ENCODE results near the gene GPER1. TPM values are rescaled to one million over a fixed set of nuclear protein-coding genes. Genes with fewer than 3 reads are reported as not detected.

The GPER1 gene
- total RNA-seq, 2 experiments from 2014 or later, result 0.13 TPM; not detected in 1

DNA sequence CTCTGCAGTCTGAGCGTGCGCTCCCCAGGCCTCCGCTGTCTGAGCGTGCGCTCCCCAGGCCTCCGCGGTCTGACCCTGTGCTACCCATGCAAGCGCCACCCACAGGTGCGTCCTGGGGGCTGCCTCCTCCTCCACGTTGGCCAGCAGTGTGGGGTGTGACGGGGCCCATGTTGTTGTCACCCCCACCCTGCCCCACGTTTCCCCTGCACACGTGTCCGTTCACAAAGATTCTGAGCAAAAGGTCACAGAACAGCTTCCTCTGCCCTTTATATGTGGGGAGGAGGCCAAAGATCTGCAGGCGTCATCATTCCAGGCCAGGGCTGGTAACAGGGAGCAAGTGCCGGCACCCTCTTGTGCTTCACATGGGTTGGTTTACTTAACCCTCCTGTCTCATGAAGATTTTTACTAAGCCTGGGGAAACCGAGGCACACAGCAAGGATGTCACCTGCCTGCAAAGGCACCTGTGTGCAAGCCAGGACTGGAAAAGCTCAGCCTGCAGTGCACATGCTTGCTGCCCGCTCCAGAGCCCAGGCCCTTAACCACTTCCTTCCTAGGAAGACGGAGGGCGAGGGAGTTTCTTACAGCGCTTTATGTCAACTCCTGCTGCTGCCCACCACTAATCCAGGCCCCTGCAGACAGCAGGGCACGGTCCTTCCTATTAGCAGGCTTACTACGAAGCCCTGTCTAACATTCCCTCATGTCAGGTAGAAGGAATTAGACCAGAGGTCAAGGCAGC is 38.7 kb upstream of the GPER1 start:
- H3K4me3 Mint-ChIP-seq, result no peak overlapping the region
- H3K4me1 Mint-ChIP-seq (ENCODE audit: low read depth), result peaks cover 57% of the 10 kb centered on the region
- no peaks in the 10 kb centered on the region for H3K36me3 Mint-ChIP-seq (ENCODE audit: low read depth)
- ChIA-PET CTCF (interaction anchor here (1.0 to 3.6 kb wide), 3 partner anchors 16 to 56 kb away, joined by 3 to 15 read pairs (median 4); no protein-coding TSS in a partner anchor), POLR2A (interaction anchor here (0.7 kb wide), 1 partner anchor 334 kb away, joined by 3 read pairs; no protein-coding TSS in a partner anchor)
- peak overlapping the region; percentile 39 for H3K27ac Mint-ChIP-seq
- ATAC-seq (no peak), DNase-seq (no peak)
- H3K9me3 Mint-ChIP-seq (ENCODE audit: insufficient read depth), result no peaks in the 10 kb centered on the region
- H3K27me3 Mint-ChIP-seq (ENCODE audit: low read depth), result no peaks in the 10 kb centered on the region

DNA sequence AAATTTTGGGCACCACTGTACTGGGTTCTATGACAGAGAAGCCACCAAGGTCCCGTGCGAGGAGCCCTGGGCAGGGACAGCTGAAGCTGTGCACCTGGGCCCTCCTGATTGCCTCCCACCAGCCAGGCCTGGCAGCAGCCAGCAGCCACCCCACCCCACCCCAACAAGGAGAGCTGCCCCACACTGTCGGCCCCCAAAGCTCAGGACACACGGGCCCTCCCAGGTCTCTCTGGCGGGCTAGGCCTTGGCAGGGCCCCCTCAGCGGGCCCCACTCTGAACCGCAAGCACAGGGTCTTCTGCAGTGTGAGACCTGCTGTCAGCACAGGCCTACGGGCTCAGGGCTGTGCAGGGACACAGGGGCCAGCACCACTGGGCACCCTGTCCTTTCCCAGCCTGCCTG is 38.1 kb upstream of the GPER1 start:
- DNase-seq, result no peak
- Mint-ChIP-seq H3K4me3 (no peak overlapping the region), H3K9me3 (ENCODE audit: insufficient read depth) (no peaks in the 10 kb centered on the region), H3K4me1 (ENCODE audit: low read depth) (peaks cover 60% of the 10 kb centered on the region), H3K27ac (no peak overlapping the region), H3K36me3 (ENCODE audit: low read depth) (no peaks in the 10 kb centered on the region), H3K27me3 (ENCODE audit: low read depth) (no peaks in the 10 kb centered on the region)
- ChIA-PET CTCF (interaction anchor here (1.8 to 3.6 kb wide), 2 partner anchors 16 to 56 kb away, joined by 4 to 15 read pairs; no protein-coding TSS in a partner anchor), POLR2A (no interaction called here)
- ATAC-seq, result no peak

DNA sequence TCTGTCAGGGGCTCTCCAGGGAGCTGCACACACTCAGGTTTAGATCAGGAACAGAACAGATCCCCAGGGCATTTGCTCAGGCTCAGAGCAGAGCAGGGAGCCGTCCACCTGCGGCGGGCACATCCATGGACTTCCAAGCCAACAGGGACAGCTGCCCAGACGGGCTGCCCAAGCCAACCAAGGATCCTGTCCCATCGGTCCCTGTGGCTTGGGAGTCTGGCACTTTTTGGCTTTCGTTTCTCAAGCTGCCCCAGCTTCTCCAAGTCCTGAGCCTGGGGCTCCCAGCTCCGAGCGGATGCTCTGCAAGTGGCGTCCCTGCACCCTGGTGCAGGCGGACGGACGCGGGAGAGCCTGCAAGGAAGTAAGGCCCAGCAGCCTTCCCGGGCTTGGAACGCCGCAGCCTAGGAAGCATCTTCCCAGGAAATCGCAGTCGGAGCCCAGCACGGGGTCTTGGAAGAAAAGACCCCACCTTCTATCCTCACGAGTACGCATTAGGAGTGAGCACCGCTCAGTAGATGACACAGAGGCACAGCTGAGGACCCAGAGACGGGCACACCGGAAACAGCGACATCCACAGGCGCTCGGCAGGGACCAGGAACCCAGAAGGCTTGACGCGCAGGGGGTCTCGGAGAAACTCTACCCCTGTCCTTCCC is 37.5 kb upstream of the GPER1 start:
- DNase-seq (no peak), ATAC-seq (no peak)
- Mint-ChIP-seq H3K4me1 (ENCODE audit: low read depth) (peaks cover 60% of the 10 kb centered on the region), H3K27ac (no peak overlapping the region), H3K27me3 (ENCODE audit: low read depth) (no peaks in the 10 kb centered on the region), H3K9me3 (ENCODE audit: insufficient read depth) (no peaks in the 10 kb centered on the region), H3K4me3 (no peak overlapping the region), H3K36me3 (ENCODE audit: low read depth) (no peaks in the 10 kb centered on the region)
- CTCF ChIA-PET, result interaction anchor here (2.9 to 3.6 kb wide), 2 partner anchors 15 to 57 kb away, joined by 15 to 19 read pairs; no protein-coding TSS in a partner anchor
- POLR2A ChIA-PET, result no interaction called here

DNA sequence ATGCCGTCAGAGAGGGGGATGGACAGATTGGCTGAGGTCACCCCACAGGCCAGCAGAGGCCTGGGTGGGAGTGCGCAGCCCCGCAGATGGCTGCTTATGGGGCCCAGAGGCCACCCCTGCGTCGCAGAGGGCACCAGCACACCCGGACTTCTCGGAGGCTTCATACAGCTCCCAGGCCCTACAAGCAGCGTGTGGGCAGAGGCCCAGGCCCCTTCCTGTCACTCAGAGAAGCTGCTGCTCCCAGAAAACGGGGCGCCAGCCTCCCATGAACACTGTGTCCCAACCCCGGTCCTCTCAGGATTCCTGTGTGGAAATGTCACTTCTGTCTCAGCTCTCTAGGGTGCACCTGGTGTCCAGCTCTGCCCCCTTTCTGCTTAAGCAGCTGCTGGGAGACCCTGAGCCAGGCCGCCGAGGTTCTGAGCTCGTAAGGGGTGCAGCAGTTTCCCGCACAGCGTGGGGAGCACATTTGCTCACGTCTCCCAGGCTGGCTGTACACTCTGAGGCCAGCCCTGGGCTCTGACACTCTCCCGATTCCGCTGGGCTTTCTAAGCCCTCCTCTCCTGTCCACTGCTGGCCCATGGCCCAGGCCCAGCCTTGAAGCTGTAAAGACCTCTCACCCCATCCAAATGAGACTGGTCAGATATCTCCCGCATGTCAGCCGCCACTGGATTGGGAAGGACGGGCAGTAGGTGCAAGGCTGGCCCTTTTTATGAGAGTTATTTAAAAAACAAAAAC is 36.8 kb upstream of the GPER1 start:
- CTCF ChIA-PET, result interaction anchor here (1.5 to 2.9 kb wide), 2 partner anchors 14 to 58 kb away, joined by 8 to 19 read pairs; no protein-coding TSS in a partner anchor
- H3K9me3 Mint-ChIP-seq (ENCODE audit: insufficient read depth), result no peaks in the 10 kb centered on the region
- no peaks in the 10 kb centered on the region for H3K27me3 Mint-ChIP-seq (ENCODE audit: low read depth)
- H3K4me1 Mint-ChIP-seq (ENCODE audit: low read depth), result peaks cover 55% of the 10 kb centered on the region
- ATAC-seq, result no peak
- H3K4me3 Mint-ChIP-seq, result no peak overlapping the region
- no peak for DNase-seq
- no peaks in the 10 kb centered on the region for H3K36me3 Mint-ChIP-seq (ENCODE audit: low read depth)
- H3K27ac Mint-ChIP-seq, result no peak overlapping the region
- POLR2A ChIA-PET, result no interaction called here

DNA sequence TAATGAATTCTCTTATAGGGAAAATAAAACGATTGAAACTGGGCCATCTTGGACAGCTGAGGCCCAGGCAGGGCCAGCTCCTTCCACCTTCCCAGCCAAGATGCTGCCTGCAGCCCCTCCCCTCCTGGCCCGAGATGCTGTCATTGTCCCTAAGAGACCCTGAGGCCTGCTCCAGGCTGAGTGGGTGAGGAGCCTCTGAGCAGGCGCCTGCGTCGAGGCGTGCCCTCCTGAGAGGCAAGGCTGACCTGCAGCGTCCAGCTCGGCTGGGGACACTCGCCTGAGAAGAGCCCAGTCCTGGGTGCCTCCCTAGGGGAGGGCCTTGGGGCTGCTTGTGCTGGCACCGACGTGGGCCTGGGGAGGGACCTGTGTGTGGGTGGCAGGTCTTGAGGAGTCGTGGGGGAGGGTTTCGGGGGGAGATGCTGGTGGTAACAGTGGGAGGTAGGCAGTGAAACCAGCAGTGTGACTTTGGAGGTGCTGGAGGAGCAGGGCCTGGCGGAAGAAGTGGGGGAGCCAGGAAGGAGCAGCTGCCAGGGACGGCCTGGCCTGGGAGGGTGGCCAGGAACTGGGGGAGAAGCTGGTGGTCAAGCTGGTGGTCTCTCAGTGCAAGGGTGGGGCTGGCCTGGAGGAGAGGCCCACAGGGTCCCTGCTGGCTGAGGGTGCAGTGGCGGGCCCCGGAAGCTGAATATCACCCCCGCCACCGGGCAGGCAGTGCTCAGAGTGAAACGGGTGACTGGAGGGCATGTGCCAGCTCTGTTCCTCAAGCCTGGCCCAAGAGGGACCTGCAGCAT is 35.7 kb upstream of the GPER1 start:
- ATAC-seq, result no peak
- Mint-ChIP-seq H3K4me1 (ENCODE audit: low read depth) (peaks cover 44% of the 10 kb centered on the region), H3K9me3 (ENCODE audit: insufficient read depth) (no peaks in the 10 kb centered on the region), H3K4me3 (no peak overlapping the region), H3K27ac (no peak overlapping the region), H3K36me3 (ENCODE audit: low read depth) (no peaks in the 10 kb centered on the region), H3K27me3 (ENCODE audit: low read depth) (no peaks in the 10 kb centered on the region)
- no peak for DNase-seq
- CTCF ChIA-PET, result interaction anchor here (1.5 to 2.9 kb wide), 2 partner anchors 13 to 59 kb away, joined by 8 to 19 read pairs; no protein-coding TSS in a partner anchor
- POLR2A ChIA-PET, result no interaction called here

DNA sequence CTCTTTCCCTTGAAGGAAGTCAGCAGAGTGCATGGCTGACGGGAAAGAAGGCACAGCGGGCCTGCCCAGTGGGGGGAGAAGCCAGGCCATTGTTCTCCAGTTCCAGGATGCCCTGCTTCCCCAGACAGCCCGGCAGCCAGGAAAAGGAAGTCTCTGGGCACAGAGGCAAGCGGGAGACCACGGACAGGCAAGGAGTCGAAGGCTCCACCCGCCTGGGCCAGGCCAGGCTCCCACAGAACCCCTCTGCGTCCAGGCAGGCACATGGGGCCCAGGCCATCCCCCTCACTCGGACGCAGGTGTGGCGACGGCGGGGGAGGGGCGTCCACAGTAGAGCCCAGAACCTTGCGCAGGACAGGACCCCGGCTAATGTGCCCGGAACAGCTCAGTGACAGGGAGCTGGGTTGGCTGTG is 34.9 kb upstream of the GPER1 start:
- Mint-ChIP-seq H3K36me3 (ENCODE audit: low read depth) (no peaks in the 10 kb centered on the region), H3K4me3 (no peak overlapping the region), H3K27ac (no peak overlapping the region), H3K27me3 (ENCODE audit: low read depth) (no peaks in the 10 kb centered on the region), H3K9me3 (ENCODE audit: insufficient read depth) (no peaks in the 10 kb centered on the region), H3K4me1 (ENCODE audit: low read depth) (peaks cover 37% of the 10 kb centered on the region)
- ATAC-seq (no peak), DNase-seq (no peak)
- ChIA-PET CTCF (interaction anchor here (0.7 to 3.7 kb wide), 4 partner anchors 9 to 60 kb away, joined by 3 to 19 read pairs (median 14); partner anchors contain the start of gene GPR146), POLR2A (no interaction called here)

DNA sequence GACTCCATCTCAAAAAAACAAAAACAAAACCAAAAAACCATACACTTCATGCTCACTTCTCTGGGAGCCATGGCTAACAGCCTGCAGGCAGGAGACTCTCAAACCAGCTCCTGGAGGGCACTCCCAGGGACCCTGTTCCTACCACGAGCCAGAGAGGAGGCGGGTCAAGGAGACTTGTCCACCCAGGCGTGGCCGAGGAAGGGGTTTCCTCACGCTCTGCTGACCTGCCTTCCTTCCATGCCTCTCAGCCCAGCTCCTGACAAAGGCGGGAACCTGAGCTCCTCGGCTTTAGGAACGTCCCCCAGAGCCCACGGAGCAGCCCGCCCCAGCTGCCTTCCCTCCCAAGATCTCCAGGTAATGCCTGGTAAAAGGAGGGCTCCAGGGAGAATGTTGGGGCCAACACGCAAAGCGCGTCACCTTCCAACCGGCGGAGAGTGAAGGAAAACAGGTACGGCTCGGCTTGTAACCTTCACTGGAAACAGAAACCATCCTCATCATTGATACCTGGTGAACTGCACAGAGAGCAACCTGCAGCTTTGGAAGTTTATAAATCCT is 34.0 kb upstream of the GPER1 start:
- no peaks in the 10 kb centered on the region for H3K36me3 Mint-ChIP-seq (ENCODE audit: low read depth)
- ATAC-seq (no peak), DNase-seq (no peak)
- H3K4me3 Mint-ChIP-seq, result no peak overlapping the region
- ChIA-PET CTCF (interaction anchor here (0.7 to 3.7 kb wide), 4 partner anchors 10 to 61 kb away, joined by 3 to 18 read pairs (median 11); partner anchors contain the start of gene GPR146), POLR2A (interaction anchor here (1.1 kb wide), 1 partner anchor 12 kb away, joined by 3 read pairs; no protein-coding TSS in a partner anchor)
- no peaks in the 10 kb centered on the region for H3K27me3 Mint-ChIP-seq (ENCODE audit: low read depth)
- H3K4me1 Mint-ChIP-seq (ENCODE audit: low read depth), result peaks cover 32% of the 10 kb centered on the region
- no peaks in the 10 kb centered on the region for H3K9me3 Mint-ChIP-seq (ENCODE audit: insufficient read depth)
- H3K27ac Mint-ChIP-seq, result no peak overlapping the region

DNA sequence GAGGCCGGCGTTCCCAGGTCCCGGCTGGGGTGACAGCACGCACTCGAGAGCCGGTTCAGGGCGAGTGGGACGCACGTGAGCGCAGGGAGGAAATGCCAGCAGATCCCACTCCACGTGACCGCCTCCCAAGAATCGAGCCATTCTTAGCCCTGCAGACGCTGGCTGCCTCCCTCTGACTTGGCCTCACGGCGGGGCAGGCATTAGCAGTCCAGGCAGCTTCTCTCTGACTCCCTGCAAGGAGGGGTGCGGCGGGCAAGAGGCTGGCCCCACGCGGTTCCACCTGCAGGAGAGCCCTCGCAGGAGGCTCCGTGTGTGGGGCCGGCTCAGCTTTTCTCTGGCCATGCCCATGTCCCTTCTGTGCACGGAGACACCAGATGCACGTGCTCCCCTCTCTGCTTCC is 33.5 kb upstream of the GPER1 start:
- no peaks in the 10 kb centered on the region for H3K27me3 Mint-ChIP-seq (ENCODE audit: low read depth)
- DNase-seq, result no peak
- ChIA-PET POLR2A (interaction anchor here (1.1 kb wide), 1 partner anchor 11 kb away, joined by 3 read pairs; no protein-coding TSS in a partner anchor), CTCF (interaction anchor here (1.9 to 3.7 kb wide), 3 partner anchors 10 to 62 kb away, joined by 9 to 18 read pairs (median 13); partner anchors contain the start of gene GPR146)
- ATAC-seq, result no peak
- H3K27ac Mint-ChIP-seq, result no peak overlapping the region
- H3K4me1 Mint-ChIP-seq (ENCODE audit: low read depth), result peaks cover 30% of the 10 kb centered on the region
- no peaks in the 10 kb centered on the region for H3K36me3 Mint-ChIP-seq (ENCODE audit: low read depth)
- H3K4me3 Mint-ChIP-seq, result no peak overlapping the region
- H3K9me3 Mint-ChIP-seq (ENCODE audit: insufficient read depth), result no peaks in the 10 kb centered on the region

DNA sequence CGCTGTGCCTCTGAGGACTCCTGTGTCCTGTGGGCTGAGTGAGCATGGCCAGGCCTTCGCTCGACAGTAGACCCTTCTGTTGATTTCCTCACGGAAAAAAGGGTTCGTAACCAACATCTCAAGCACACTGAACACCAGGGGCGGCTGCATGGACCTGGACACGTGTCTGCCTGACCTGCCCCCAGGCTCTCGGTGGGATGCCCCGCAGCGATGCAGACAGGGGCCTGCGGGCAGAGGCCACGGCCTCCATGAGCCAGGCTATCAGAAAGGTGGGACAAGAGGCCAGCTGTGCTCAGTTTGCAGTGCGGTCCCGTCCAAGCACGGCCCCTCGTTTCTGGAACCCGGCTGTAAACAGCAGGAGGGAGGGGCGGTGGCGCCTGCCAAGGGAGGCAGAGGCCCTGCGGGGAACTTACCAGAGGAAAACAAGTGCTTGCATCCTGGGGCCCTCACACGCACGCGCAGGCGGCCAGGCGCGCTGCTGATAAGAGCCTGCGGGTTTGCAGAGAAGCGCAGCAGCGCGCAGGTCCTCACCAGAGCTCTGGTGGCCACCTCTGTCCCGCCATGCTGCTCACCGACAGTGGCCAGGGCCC is 33.0 kb upstream of the GPER1 start:
- peaks cover 25% of the 10 kb centered on the region for H3K4me1 Mint-ChIP-seq (ENCODE audit: low read depth)
- POLR2A ChIA-PET, result no interaction called here
- peak overlapping the region; percentile 52 for H3K27ac Mint-ChIP-seq
- peak; percentile 46 for ATAC-seq
- peak overlapping the region; percentile 36 for H3K4me3 Mint-ChIP-seq
- peak; percentile 59 for DNase-seq
- CTCF ChIA-PET, result interaction anchor here (1.9 to 3.7 kb wide), 3 partner anchors 11 to 62 kb away, joined by 9 to 18 read pairs (median 13); partner anchors contain the start of gene GPR146
- no peaks in the 10 kb centered on the region for H3K36me3 Mint-ChIP-seq (ENCODE audit: low read depth)
- H3K27me3 Mint-ChIP-seq (ENCODE audit: low read depth), result no peaks in the 10 kb centered on the region
- no peaks in the 10 kb centered on the region for H3K9me3 Mint-ChIP-seq (ENCODE audit: insufficient read depth)

DNA sequence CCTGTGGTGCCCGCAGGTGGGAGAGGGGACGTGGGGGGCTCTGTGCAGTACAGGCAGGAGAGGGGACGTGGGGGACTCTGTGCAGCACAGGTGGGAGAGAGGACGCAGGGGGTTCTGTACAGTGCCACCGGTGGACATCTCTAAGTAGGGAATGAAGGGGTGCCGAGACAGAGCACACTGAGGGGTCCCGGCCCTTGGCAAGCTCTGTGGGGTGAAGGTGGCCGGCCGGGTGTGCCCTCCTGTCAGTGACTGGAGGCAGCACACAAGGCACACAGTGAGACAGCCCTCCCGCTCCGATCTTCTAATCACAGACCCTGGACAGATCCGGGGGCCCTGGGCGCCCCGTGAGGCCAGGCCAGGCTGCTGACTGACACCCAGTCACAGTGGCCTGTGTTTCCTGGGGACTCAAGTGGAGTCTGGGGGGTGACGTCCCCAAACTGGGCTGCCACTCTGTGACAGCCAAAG is 32.4 kb upstream of the GPER1 start:
- Mint-ChIP-seq H3K4me1 (ENCODE audit: low read depth) (peaks cover 25% of the 10 kb centered on the region), H3K27me3 (ENCODE audit: low read depth) (no peaks in the 10 kb centered on the region), H3K27ac (peak overlapping the region; percentile 52), H3K36me3 (ENCODE audit: low read depth) (no peaks in the 10 kb centered on the region), H3K4me3 (peak overlapping the region; percentile 36), H3K9me3 (ENCODE audit: insufficient read depth) (no peaks in the 10 kb centered on the region)
- ChIA-PET CTCF (interaction anchor here (0.7 to 3.7 kb wide), 3 partner anchors 11 to 114 kb away, joined by 3 to 18 read pairs (median 13); partner anchors contain the start of gene GPR146), POLR2A (no interaction called here)
- peak; percentile 21 for ATAC-seq
- no peak for DNase-seq

All from activated CD8-positive, alpha-beta T cell treated with anti-CD3 and anti-CD28 coated beads, Interleukin-2, amount 10 ng/mL, durations not matched to agents 7 days and 5 days (primary cell).